CD14-positive monocyte (primary cell): ENCODE measurements around the gene GHRH. TPM values are rescaled to one million over a fixed set of nuclear protein-coding genes. Genes with fewer than 3 reads are reported as not detected.
A peak's percentile ranks its signal among the peaks of the same experiment; 100 is the strongest.

Source experiments
- DNase-seq, 3 donors: peaks; one replicate each; pipeline ENCODE4 v3.0.0-alpha.2; 2011 to 2022
- H2AFZ ChIP-seq: 2 replicates; pipeline ENCODE4 v1.6.0; 2012; ENCODE audit warnings: mild to moderate bottlenecking, low read depth, low read length, inconsistent platforms; ENCODE audit not compliant: insufficient read depth, poor library complexity, severe bottlenecking
- H3K27ac ChIP-seq, 2 donors: 1 replicate in 1 of 2; 2 replicates in 1 of 2; pipeline ENCODE4 v1.5.1; 2012 to 2013; ENCODE audit warnings: low read length in 2 of 2, control low read depth in 1 of 2, inconsistent platforms in 1 of 2, low read depth in 1 of 2, mild to moderate bottlenecking in 1 of 2
- H3K27me3 ChIP-seq, 2 donors: one replicate each; pipeline versions ENCODE4 v1.6.0 to v1.6.1; 2011 to 2013; ENCODE audit warnings: low read length in 2 of 2; ENCODE audit not compliant: control insufficient read depth in 2 of 2, insufficient read depth in 2 of 2
- H3K36me3 ChIP-seq, 2 donors: replicated peaks in 1 of 2; 1 replicate in 1 of 2; 2 replicates in 1 of 2; pipeline versions ENCODE4 v1.5.1 to v1.6.1; 2012 to 2013; ENCODE audit warnings: low read length in 2 of 2, control low read depth in 1 of 2, inconsistent platforms in 1 of 2, mild to moderate bottlenecking in 1 of 2; ENCODE audit not compliant: insufficient read depth in 2 of 2, control insufficient read depth in 1 of 2
- H3K4me1 ChIP-seq, 2 donors: 1 replicate in 1 of 2; 2 replicates in 1 of 2; pipeline versions ENCODE4 v1.5.1 to v1.6.1; 2012 to 2013; ENCODE audit warnings: low read length in 2 of 2, control low read depth in 1 of 2, inconsistent platforms in 1 of 2, mild to moderate bottlenecking in 1 of 2, moderate library complexity in 1 of 2; ENCODE audit not compliant: insufficient read depth in 2 of 2, control insufficient read depth in 1 of 2
- H3K4me2 ChIP-seq: replicated peaks from 2 replicates; pipeline ENCODE3; 2012; ENCODE audit warnings: low read length, moderate library complexity, mild to moderate bottlenecking; ENCODE audit not compliant: poor library complexity, severe bottlenecking; ENCODE audit errors: extremely low read depth
- H3K4me3 ChIP-seq, 3 experiments: fragments of 200-600 bp in 1 of 3; sonication (generic) in 1 of 3; replicated peaks in 1 of 3; 1 replicate in 2 of 3; 2 replicates in 1 of 3; pipeline ENCODE4 v1.5.1; 2011 to 2013; ENCODE audit warnings: low read length in 3 of 3, mild to moderate bottlenecking in 3 of 3, control low read depth in 2 of 3, low read depth in 2 of 3, inconsistent platforms in 1 of 3, moderate library complexity in 1 of 3
- H3K79me2 ChIP-seq: 2 replicates; pipeline ENCODE4 v1.6.0; 2012; ENCODE audit warnings: mild to moderate bottlenecking, control low read depth, inconsistent platforms, low read length, moderate library complexity; ENCODE audit not compliant: insufficient read depth
- H3K9ac ChIP-seq: 2 replicates; pipeline ENCODE4 v1.6.0; 2017; ENCODE audit warnings: low read length, mild to moderate bottlenecking; ENCODE audit not compliant: insufficient read depth, poor library complexity, severe bottlenecking
- H3K9me3 ChIP-seq, 2 donors: replicated peaks in 1 of 2; 1 replicate in 1 of 2; 2 replicates in 1 of 2; pipeline versions ENCODE4 v1.5.1 to v1.6.1; 2012 to 2013; ENCODE audit warnings: low read length in 2 of 2, control low read depth in 1 of 2; ENCODE audit not compliant: control insufficient read depth in 1 of 2, insufficient read depth in 1 of 2
- H4K20me1 ChIP-seq: 2 replicates; pipeline ENCODE4 v1.6.0; 2012; ENCODE audit warnings: mild to moderate bottlenecking, low read length, control low read depth, moderate library complexity; ENCODE audit not compliant: insufficient read depth
- H3K27ac Mint-ChIP-seq, 7 donors: one replicate each; pipeline ENCODE4 v1.8.0; 2020; ENCODE audit warnings: mild to moderate bottlenecking in 7 of 7, mixed read lengths in 7 of 7, moderate library complexity in 6 of 7, inconsistent platforms in 2 of 7
- H3K27me3 Mint-ChIP-seq, 3 donors: one replicate each; pipeline ENCODE4 v1.8.0; 2021 to 2022; ENCODE audit warnings: low read depth in 3 of 3, mild to moderate bottlenecking in 3 of 3, mixed read lengths in 3 of 3, moderate library complexity in 3 of 3, inconsistent platforms in 1 of 3
- H3K36me3 Mint-ChIP-seq, 2 donors: one replicate each; pipeline ENCODE4 v1.8.0; 2020; ENCODE audit warnings: mixed read lengths in 2 of 2, inconsistent platforms in 1 of 2, mild to moderate bottlenecking in 1 of 2
- H3K4me1 Mint-ChIP-seq: one replicate; pipeline ENCODE4 v1.8.0; 2020; ENCODE audit warnings: mild to moderate bottlenecking, mixed read lengths
- H3K4me3 Mint-ChIP-seq, 2 donors: one replicate each; pipeline ENCODE4 v1.8.0; 2020; ENCODE audit warnings: mild to moderate bottlenecking in 2 of 2, mixed read lengths in 2 of 2, moderate library complexity in 1 of 2
- H3K9me3 Mint-ChIP-seq, 7 donors: one replicate each; pipeline ENCODE4 v1.8.0; 2020 to 2022; ENCODE audit warnings: mixed read lengths in 7 of 7, mild to moderate bottlenecking in 6 of 7, moderate library complexity in 6 of 7, inconsistent platforms in 2 of 7
- WGBS: methylation state at CpG from one replicate; pipeline ENCODE4 v1.1.5; 2013; ENCODE audit warnings: missing lambda C conversion rate; ENCODE audit not compliant: insufficient coverage; 5-methylcytosine and 5-hydroxymethylcytosine counted together
- intact Hi-C, 2 donors: fragments of 100-400 bp; cut with micrococcal nuclease; formaldehyde crosslinking; loops; one replicate each; pipeline versions ENCODE4 v1.15.0 to v1.15.1; 2023
- polyA plus RNA-seq, 3 donors: library from polyadenylated mRNA; depleted of rRNA in 1 of 3; unstranded in 2 of 3; stranded (reverse) in 1 of 3; fragments of 300-500 nt in 2 of 3; fragments of >200 nt in 1 of 3; fragmentation: Illumina TruSeq in 2 of 3; gene quantifications; 1 replicate in 2 of 3; 2 replicates in 1 of 3; pipeline ENCODE4 v1.2.3, GENCODE V29; 2012 to 2021
- TF ChIP-seq, protein P1 (sequence below): fragments of 200-600 bp; IDR thresholded peaks from one replicate; pipeline ENCODE4 v1.8.0; 2022; ENCODE audit warnings: antibody characterized with exemption, mild to moderate bottlenecking

GHRH gene
- polyA plus RNA-seq, 3 donors: not detected

DNA sequence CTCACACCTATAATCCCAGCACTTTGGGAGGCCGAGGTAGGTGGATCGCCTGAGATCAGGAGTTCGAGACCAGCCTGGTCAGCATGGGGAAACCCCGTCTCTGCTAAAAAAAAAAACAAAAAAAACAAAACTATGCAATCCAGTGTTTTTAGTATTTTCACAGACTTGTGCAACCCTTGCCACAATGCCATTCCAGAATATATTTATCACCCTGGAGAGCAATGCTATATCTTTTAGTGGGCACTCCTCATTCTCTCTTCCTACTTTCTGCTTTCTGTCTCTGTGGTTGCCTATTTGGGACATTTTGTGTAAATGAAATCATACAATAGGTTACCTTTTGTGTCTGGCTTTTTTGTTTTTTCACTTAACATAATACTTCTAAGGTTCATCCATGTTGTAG is 43.2 kb downstream of the GHRH start:
- Mint-ChIP-seq H3K27ac (peak overlapping the region in 1 of 7 donors; percentile 16), H3K4me1 (peaks cover 10% of the 10 kb centered on the region), H3K27me3 (peaks cover 0 to 2% (median 0%) of the 10 kb centered on the region in 3 donors), H3K4me3 (no peak overlapping the region), H3K9me3 (no peaks in the 10 kb centered on the region), H3K36me3 (peaks cover 51 to 82% of the 10 kb centered on the region in 2 donors)
- WGBS: no CpG with 5 or more reads among the region's 4 CpGs
- Histone ChIP-seq H3K4me2 (no peak overlapping the region), H3K36me3 (peaks cover 61 to 86% of the 10 kb centered on the region in 2 donors), H3K27me3 (no peaks in the 10 kb centered on the region), H3K9me3 (no peaks in the 10 kb centered on the region), H2AFZ (no peak overlapping the region), H3K79me2 (peaks cover 4% of the 10 kb centered on the region), H3K4me3 (no peak overlapping the region), H3K27ac (no peak overlapping the region), H3K9ac (no peak overlapping the region), H3K4me1 (peaks cover 8 to 11% of the 10 kb centered on the region in 2 donors), H4K20me1 (no peaks in the 10 kb centered on the region)
- intact Hi-C loops: no loop called here
- DNase-seq: no peak
- TF ChIP-seq, protein P1, sequence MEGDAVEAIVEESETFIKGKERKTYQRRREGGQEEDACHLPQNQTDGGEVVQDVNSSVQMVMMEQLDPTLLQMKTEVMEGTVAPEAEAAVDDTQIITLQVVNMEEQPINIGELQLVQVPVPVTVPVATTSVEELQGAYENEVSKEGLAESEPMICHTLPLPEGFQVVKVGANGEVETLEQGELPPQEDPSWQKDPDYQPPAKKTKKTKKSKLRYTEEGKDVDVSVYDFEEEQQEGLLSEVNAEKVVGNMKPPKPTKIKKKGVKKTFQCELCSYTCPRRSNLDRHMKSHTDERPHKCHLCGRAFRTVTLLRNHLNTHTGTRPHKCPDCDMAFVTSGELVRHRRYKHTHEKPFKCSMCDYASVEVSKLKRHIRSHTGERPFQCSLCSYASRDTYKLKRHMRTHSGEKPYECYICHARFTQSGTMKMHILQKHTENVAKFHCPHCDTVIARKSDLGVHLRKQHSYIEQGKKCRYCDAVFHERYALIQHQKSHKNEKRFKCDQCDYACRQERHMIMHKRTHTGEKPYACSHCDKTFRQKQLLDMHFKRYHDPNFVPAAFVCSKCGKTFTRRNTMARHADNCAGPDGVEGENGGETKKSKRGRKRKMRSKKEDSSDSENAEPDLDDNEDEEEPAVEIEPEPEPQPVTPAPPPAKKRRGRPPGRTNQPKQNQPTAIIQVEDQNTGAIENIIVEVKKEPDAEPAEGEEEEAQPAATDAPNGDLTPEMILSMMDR: no peak

DNA sequence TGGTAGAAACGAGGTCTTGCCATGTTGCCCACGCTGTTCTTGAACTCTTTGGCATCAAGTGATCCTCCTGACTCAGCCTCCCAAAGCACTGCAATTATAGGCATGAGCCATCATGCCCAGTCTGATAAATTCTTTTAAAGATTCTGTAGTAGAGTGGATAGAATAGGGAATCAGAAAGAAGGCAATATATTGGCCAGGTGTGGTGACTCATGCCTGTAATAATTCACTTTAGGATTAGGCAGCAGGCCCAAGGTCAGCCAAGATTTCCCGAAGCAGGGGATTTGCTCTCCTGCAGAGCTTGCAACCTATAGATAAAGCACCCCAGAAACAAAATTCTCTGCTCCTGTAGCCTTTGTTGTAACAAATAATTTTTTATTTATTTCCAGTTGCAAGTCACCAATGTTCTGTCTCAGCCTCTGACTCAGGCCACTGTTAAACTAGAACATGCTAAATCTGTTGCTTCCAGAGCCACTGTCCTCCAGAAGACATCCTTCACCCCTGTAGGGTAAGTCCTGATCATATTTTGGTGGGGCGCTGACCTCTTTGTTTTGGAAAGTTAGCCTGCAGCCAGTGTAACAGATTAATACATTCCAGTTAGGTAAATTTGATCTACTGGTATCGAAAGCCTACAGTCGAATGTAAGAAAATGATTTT is 51.8 kb downstream of the GHRH start:
- Histone ChIP-seq H3K9ac (no peak overlapping the region), H4K20me1 (no peaks in the 10 kb centered on the region), H3K4me3 (no peak overlapping the region), H3K79me2 (no peaks in the 10 kb centered on the region), H3K27ac (no peak overlapping the region), H3K4me1 (no peaks in the 10 kb centered on the region), H3K36me3 (peaks cover 92 to 98% of the 10 kb centered on the region in 2 donors), H3K9me3 (no peaks in the 10 kb centered on the region), H3K27me3 (no peaks in the 10 kb centered on the region), H2AFZ (no peak overlapping the region), H3K4me2 (no peak overlapping the region)
- intact Hi-C loops: no loop called here
- Mint-ChIP-seq H3K9me3 (no peaks in the 10 kb centered on the region), H3K4me3 (no peak overlapping the region), H3K36me3 (peaks cover 61 to 92% of the 10 kb centered on the region in 2 donors), H3K4me1 (no peaks in the 10 kb centered on the region), H3K27ac (no peak overlapping the region), H3K27me3 (peaks cover 0 to 2% (median 0%) of the 10 kb centered on the region in 3 donors)
- WGBS: no CpG with 5 or more reads among the region's 6 CpGs
- TF ChIP-seq, protein P1: no peak
- no peak for DNase-seq
